HL-60 (cell line): ENCODE results near the gene HSD11B1.

Experiments used
- TF ChIP-seq, protein P1 (sequence below): IDR thresholded peaks from one replicate; pipeline ENCODE4 v1.5.1; 2011; ENCODE audit warnings: low read length, control low read depth, inconsistent platforms; ENCODE audit not compliant: insufficient read depth
- TF ChIP-seq, protein P2 (sequence below): IDR thresholded peaks from 2 replicates; pipeline ENCODE4 v1.6.1; 2012; ENCODE audit warnings: low read depth; ENCODE audit not compliant: insufficient replicate concordance

DNA sequence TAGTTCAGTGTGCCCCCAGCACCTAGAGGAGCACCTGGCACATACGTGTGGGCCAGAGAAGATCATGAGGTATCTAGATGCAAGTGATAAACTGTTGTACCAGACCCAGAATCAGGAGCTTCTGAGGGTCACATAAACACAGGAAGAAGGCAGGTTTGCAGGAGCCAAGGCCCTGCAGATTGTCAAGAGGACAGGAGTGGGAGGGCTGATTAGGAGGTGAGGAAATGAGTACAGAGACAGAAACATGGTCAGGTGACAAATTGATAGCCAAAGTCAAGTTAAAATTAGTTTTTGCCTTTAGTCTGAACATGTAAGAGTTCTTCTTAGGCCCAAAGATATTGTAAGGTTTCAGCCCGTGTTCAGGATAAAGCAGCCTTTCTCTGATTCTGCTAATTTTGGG lies 37.2 kb downstream of the HSD11B1 start:
- TF ChIP-seq, protein P1, sequence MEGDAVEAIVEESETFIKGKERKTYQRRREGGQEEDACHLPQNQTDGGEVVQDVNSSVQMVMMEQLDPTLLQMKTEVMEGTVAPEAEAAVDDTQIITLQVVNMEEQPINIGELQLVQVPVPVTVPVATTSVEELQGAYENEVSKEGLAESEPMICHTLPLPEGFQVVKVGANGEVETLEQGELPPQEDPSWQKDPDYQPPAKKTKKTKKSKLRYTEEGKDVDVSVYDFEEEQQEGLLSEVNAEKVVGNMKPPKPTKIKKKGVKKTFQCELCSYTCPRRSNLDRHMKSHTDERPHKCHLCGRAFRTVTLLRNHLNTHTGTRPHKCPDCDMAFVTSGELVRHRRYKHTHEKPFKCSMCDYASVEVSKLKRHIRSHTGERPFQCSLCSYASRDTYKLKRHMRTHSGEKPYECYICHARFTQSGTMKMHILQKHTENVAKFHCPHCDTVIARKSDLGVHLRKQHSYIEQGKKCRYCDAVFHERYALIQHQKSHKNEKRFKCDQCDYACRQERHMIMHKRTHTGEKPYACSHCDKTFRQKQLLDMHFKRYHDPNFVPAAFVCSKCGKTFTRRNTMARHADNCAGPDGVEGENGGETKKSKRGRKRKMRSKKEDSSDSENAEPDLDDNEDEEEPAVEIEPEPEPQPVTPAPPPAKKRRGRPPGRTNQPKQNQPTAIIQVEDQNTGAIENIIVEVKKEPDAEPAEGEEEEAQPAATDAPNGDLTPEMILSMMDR = no peak
- TF ChIP-seq, protein P2, sequence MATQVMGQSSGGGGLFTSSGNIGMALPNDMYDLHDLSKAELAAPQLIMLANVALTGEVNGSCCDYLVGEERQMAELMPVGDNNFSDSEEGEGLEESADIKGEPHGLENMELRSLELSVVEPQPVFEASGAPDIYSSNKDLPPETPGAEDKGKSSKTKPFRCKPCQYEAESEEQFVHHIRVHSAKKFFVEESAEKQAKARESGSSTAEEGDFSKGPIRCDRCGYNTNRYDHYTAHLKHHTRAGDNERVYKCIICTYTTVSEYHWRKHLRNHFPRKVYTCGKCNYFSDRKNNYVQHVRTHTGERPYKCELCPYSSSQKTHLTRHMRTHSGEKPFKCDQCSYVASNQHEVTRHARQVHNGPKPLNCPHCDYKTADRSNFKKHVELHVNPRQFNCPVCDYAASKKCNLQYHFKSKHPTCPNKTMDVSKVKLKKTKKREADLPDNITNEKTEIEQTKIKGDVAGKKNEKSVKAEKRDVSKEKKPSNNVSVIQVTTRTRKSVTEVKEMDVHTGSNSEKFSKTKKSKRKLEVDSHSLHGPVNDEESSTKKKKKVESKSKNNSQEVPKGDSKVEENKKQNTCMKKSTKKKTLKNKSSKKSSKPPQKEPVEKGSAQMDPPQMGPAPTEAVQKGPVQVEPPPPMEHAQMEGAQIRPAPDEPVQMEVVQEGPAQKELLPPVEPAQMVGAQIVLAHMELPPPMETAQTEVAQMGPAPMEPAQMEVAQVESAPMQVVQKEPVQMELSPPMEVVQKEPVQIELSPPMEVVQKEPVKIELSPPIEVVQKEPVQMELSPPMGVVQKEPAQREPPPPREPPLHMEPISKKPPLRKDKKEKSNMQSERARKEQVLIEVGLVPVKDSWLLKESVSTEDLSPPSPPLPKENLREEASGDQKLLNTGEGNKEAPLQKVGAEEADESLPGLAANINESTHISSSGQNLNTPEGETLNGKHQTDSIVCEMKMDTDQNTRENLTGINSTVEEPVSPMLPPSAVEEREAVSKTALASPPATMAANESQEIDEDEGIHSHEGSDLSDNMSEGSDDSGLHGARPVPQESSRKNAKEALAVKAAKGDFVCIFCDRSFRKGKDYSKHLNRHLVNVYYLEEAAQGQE = no peak
